NCI-H2227 (cell line): ENCODE data around the gene SHISAL1.
"Not testable (repeated sequence)": the region's sequence is repeated elsewhere in the genome, so short reads cannot be mapped to it uniquely, and the experiment has no call there.

ENCODE experiments used
- DNase-seq: peaks from one replicate; lab custom pipeline; 2025; ENCODE audit not compliant: unreplicated experiment; lab: John Stamatoyannopoulos, UW

The SHISAL1 gene

DNA sequence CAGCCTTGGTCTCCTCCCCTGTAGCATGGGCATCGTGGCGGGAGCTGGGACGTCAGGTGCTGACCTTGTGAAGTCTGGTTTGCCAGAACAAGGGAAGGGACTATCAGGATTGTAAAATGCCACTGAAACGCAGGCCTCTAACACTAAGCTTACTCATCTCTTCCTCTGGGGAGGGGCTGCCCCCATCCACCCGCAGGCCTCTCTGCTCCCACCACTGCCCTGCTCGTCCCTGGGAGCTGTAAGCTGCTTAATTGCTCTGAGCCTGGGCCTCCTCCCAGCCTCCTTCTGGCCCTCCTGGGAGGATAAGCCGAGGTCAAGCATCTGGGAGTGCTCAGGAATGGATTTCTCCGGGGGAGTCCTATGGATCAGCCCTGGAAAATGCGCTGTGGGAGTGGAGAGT lies 8.4 kb downstream of the SHISAL1 start:
- no peak for DNase-seq

DNA sequence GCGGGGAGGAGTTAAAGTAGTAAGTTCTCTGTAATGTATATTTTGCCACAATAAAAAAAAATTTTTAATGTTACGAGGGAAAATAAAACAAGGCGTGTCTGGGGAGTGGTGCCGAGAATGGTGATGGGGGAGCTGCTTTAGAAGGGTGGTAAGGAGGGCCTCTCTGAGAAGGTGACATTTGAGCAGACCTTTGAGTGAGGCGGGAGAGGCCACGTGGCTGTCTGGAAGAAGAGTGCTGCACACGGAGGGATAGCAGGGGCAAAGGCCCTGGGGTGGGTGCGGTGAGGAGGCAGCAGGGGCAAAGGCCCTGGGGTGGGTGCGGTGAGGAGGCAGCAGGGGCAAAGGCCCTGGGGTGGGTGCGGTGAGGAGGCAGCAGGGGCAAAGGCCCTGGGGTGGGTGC lies 10.4 kb downstream of the SHISAL1 start:
- DNase-seq, result not testable (repeated sequence)

DNA sequence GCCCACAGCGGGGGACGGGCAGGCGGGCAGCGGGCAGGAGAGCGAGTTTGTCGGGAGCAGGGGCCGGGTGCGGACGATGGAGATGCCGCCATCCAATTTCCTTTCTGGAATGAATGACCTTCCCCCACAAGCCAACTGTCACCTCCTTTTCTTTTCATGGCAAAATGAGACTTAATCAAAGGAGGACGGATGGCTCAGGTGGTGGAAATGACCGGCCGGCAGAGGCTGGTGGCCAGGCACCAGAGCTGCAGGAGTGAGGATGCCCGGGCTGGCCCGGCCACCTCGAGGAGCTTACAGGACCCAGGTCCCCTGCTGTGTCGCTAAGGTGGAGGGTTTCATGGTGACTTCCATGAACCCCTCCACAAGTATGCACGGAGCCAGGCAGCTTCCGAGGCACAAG lies 11.7 kb downstream of the SHISAL1 start:
- no peak for DNase-seq

DNA sequence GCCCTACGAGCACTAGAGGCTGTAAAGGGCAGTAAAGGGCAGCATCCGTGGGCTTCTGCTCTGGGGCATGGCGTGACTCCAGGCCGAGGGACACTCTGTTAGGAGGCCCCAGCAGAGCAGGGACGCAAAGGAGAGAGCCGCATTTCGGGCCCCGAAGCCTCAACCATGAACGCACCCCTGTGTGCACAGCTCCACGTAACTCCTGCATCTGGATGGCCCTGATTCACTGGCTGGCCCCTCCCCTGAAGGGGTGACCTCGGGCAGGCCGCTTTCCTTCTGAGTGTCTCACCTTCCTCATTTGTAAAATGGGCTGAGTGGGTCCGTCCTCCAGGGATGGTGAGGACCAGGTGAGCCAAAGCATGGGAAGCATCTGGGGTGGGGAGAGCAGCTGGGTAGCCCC lies 13.6 kb downstream of the SHISAL1 start:
- DNase-seq, result no peak

DNA sequence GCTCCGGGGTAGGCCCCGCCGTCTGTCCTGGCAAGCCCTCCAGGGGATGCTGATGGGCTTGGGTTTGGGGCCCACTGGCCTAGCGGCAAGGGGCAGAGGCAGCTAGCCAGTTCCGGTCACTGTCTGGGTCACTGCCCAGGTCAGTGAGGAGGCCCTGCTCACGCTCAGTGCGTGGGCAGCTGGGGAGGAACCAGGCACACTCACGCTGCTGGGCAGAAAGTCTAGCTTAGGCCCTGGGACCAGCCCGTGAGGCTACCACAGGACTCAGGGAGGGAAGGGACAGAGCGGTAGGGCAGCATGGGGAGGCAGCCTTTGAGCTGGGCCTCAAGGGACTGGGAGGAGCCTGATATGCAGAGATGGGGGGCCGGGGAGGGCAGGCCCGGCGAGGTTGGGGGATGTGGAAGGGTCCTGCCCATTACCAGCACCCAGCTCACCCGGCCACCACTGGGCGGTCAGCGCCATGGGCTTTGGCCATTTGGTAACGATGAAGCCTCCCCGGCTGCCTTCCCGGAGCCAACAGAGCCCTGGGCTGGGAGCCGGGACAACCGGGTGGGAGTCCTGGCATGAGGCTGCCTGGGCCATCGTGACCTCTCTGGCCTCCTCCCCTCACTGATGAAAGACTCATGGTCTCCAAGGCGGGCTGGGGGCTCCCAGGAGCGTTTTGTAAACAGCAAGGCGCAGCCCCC lies 14.2 kb downstream of the SHISAL1 start:
- DNase-seq, result no peak

DNA sequence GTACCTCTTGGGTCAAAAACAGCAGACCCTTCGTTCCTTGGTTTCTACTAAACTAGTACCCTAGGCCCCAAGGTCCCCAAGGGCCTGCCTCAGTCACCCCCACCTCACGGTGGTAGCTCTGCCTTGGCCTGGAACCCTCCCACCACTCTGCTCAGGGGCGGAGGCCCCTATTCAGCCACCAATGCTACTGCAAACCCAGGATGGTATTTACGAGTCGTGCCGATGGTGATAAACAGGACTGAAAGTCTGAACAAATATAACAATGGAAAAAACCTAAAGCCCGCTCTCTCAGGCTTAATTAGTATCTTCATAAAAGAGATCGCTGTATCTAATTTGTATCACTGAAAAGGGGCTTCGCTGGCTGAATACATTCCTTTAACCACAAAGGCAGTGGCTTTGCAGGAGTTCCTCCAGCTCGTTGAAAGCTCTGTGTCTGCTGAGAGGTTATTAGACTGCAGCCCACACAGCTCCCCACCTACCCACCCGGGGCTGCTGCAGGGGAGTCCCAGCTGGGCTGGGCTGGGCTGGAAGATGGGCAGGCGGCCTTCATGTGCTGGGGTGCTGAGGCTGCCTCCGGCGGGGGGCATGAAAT lies 15.2 kb downstream of the SHISAL1 start:
- DNase-seq, result no peak

DNA sequence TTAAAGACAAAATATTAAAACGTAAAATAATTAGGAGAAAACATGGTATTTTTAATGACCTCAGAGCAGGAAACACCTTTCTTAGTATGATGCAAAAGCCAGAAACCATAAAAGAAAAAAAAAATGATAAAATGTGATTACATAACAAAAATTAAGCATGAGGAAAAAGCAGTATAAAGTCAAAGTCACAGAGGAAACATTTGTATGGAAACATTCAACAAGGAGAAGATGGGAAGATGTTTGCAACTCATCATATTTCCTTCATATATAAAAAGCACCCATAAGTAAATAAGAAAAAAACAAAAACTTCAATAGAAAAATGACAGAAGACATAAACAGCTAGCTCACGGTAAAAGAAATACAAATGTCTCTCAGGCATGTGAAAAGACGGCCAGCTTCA lies 17.3 kb downstream of the SHISAL1 start:
- no peak for DNase-seq

DNA sequence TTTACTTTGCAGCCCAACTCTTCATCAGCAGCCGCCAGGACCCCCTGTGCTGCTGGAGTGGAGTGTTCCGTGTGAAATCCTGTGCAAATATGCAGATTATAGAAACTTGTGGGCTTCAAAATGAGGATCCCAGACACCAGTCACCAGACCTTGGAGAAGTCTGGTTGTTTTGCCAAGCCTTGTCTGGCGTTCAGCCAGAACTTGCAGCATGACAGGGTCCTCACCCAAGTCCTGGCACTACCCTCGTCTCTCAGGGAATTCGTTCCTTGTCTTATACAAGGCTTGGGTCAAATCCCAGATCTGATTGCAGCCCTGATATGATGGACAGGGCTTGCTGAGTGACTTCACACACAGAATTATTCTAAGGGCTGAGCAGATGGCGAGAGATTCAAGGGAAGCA lies 18.9 kb downstream of the SHISAL1 start:
- DNase-seq, result no peak

DNA sequence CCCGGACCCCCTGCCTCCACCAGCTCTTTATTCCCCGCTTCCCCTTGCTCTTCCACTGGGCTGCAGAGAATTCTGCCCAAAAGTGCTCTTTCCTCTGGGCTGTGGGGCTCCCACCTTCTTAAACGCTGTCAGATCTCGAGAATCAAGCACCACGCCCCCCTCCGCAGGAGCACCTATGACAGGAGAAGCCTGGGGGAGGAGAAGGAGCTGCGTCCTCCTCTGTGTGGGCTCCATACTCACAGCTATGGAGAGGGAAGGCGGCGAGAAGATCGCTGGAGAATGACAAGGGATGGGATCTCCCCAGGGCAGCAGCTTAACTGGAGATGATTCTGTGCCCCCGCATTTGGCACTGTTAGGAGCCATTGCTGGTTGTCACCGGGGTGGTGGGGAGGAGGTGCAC lies 19.7 kb downstream of the SHISAL1 start:
- no peak for DNase-seq

DNA sequence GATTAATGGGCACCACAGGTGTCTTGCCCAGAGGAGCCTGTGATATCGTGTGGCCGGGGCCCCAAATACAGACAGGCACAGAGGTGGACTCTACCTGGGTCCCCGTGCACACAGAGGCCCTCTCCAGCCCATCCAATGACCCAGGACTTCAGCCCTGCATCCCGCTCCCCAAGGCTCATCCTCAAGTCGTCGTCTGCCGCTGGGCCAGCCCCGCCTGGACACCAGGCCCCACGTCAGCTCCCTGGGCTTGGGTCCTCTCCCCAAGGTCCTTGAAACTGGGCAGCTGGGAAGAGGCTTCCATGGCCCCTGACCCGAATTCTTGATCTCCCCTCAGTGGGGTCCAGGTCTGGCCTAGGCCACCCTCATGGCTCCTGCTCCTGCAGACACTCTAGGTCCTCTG lies 20.2 kb downstream of the SHISAL1 start:
- DNase-seq, result no peak

DNA sequence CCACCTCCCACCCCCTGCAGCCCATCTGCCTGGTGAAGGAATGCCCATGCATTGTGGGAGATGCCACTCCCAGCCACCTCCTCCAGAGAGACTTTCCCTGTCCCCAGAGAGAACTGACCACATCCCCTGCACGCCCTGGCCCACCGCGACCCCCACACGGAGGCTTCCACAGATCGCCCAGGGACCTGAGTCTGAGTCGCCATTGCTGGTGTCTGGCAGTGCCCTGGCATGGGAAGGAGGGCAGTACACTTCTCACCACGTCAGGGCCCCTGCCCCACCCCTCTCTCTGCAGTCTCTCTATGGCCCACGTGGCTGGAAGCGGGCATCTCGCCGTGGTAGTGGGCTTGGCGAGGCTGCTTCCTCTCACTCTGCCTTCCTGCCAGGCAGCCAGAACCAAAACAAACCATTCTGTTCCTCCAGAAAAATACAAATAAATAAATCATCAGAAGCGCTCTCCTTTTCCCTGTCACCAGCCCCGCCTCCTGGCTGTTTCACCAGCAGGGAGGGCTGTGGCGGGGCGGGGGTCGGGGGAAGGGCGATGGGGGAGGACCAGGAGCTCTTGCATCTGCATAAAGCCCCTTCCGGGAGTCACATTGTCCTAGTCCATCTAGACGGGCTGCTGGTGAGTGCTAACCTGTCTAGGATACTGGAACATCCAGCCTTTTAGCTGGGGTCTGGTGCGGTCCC lies 20.9 kb downstream of the SHISAL1 start:
- no peak for DNase-seq

DNA sequence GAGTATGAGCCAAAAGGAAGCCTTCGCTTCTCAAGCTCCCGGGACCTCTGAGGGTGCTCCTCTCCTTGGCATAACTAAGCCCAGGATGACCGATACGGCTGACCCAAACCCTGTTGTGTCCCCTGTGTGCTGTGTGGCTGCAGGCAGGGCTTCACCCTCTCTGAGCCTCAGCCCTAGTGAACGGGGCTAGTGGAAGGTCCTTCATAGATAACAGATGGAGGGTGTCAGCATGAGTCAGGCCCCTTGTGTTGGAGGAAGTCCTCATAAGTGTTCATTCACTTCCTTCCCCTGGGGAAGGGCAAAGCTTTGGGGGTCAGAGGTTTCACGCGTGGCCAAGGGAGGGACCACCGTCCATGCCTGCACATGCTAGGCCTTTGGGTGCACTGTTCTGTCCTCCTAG lies 21.5 kb downstream of the SHISAL1 start:
- no peak for DNase-seq

DNA sequence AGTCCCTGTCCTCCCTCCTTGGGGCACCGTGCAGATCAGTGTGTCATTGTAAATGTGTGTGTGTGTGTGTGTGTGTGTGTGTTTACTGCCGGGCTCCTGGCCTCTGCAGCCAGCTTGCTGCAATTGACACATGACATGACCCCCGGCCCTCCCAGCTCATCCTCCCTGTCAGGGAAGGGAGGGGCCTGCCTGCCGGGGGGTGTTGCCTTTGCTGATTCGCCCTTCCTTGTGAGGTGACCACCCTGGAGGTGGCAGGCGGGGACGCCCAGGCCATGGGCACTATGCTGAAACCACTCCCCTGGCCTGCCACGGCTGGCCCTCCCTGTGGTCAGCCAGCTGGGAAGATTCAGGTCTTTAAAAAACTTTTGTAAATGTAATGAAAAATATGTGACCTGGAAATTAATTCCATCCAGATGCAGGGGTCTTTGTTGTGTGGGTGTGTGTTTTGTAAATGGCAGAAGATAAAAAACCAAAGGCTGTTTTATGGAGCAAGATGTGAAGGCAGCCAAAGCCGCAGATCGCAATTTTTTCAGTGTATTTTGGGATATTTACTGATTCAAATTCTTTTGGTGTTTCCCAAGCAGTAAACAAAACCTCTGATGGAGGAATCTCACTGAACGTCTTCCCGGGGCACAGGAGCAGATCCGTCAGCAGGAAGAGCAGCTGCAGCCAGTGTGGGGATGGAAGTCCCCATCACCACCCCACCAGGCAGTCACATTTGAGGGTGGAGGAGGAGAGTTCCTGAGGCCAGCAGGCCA lies 23.2 kb downstream of the SHISAL1 start:
- no peak for DNase-seq

DNA sequence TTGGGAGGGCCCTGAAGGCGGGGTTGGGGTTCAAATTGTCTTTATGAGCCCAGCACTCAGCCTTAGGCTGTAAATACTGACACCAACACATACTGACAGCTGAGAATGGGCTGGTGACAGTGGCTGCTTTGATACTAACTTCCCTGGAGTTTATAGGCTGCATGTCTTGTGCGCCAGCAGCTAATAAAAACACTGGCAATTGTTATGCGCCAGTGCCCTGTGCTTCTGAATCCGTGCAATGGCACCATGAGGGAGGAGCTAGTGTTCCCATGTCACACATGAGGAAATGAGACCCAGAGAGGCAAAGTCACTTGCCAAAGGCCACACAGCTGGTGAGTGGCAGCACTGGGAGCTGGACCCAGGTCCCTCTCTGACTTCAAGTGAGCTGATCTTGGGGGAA lies 23.8 kb downstream of the SHISAL1 start:
- no peak for DNase-seq

DNA sequence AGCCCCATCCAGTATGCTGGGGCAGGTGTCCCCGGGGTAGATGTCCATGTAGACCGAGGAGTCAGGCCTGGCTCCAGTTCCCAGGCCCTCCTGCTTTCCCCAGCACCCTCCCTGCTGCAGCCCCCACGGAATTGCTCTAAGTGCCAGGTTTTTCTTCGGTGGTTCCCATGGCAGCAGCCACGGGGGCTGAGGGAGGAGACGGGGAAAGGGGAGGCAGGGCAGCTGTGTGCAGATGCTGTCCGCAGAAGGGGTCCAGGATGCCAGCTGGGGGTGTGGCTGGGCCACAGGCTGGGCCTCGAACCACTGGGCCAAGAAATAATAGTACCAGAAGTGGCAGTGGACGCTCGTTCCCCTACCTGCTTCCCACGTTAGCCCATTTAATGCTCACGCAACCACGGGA lies 25.0 kb downstream of the SHISAL1 start:
- no peak for DNase-seq

DNA sequence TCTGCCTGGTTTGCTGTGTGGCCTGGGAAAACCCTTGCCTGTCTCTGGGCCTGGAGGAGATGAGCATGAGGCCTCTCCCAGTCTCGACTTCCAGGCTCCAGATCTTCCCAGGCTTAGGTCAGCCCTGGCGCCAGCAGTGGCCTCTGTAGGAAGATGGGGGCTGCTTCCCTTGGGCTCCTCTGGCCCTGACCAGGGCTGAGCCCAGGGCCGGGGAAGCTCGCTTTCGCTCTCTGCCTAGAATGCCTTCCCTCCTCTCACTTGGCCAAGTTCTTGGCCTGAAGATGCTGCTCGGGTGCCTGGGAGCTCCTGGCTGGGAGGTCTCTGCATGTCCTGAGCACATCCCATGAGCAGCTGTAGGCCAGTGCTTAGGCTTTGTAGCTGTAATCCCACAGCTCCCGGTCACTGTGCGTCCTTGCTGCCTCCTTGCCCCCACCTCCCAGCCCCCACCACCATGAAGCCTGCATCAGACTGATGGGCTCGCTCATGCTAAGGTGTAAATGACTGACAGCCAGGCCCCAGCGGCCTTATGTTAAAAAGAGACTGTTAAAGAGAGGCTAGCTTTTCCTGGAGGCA lies 25.5 kb downstream of the SHISAL1 start:
- no peak for DNase-seq

DNA sequence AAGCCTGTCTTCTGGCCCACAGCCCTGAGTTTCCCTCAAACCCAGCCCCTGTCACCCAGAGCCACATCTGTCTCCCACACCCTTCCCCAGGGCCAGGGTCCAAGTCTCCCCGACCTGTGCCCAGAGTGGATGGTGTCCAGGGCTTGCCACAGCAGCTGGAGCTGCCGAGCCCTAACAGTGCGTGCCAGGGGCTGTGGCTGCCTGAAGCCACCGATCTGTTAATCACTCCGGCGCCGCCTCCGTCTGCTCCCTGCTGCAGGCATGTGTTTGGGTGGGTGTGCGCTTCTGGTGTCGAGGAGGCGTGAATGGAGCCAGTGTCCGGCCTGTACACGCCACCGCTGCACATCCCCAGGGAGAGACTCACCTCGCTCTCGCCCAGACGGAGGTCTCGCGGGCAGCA lies 26.1 kb downstream of the SHISAL1 start:
- no peak for DNase-seq

DNA sequence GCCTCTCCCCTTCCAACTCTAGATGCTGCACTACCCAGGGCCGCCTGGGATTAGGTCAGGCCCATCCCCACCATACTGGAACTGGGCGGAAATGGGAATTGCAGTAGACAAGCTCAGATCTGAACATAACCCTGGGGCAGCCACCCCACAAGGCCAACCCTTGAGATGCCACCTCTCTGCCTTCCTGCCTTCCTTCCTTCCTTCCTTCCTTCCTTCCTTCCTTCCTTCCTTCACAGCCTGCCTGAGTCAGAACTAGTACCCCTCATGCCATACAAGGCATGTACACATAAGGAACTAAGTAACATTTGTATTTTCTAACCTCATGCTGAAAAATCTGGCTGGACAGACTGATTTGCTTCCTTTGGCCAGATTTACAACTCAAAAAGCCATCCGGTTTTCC lies 28.0 kb downstream of the SHISAL1 start:
- DNase-seq, result no peak

DNA sequence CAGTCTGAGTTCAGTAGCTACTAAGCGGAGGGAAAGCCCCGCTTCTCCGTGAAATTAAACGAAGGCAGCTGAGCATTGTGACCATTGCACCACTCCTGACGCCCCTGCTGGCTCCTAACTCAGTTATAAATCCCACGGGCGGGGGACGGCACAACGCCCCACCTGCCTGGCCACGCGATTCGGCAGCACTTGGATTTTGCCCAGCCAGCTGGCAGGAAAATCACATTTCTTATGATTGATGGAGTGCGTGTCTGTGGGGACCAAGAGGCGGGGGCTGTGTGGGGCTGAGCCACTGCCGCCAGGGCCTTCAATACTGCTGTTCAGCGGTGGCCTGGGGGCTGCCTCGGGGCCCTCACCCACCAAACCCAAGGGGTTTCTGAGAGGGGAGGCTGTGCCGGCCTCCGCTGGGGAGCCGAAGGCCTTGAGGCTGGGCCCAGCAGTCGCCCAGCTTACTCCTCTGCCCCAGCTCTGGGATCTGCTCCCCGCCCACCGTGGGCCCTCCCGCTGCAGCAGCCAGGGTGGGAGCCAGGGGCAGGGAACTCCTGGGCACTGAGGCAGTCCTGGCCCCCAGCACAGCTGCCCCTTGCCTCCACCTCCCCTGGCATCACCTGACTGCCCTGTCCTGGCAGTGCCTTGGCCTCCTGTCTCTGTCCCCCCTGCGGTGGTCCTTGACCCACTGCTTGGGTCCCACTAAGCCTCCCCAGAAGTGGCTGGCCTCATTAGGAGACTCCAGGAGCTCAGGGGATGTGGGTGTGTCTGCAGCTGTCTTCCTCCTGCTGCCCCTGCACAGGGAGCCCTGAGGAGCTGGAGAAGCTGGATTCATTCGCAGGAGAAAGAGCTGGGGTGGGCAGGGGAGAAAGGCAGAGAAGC lies 30.7 kb downstream of the SHISAL1 start:
- no peak for DNase-seq

DNA sequence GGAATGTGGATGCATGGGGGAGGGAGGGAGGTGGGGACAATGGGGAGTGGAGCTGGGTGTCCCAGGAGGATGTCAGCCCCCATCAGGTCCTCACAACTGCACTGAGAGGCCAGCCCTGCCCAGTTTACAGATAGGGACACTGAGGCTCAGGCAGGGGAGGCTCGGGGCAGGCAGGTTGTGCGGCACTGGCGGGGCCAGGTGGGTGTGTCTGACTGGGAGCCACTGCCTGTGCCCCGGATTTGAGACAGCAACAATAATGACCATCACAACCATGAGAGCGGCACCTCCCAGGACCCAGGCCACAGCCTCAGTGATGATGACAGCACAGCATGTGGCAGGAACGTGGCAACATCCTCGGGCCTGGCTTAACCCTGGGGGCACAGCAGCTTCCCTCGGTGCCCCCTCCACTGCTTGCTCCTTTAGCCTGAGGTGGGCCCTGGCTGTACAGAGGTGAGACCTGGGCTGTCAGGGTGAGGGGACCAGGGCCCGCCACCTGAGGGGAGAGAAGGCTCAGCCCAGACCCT lies 32.0 kb downstream of the SHISAL1 start:
- DNase-seq, result no peak

DNA sequence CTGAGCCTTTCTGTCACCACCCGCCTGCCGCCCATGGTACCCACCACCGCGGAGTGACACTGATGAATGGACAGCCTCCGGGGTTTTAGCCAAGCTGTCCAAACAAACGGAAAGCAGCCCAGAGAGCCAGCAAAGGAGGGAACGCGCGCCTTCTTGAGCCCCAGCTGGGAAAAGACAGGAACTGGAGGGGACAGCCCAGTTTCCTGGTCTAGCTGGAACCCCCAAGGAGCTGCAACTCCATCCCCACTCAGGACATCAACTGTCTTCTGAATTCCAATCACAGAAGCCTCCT lies 33.7 kb downstream of the SHISAL1 start:
- DNase-seq, result no peak
